Neural cell (in vitro differentiated cells): ENCODE results near the gene ZNF496. TPM values are rescaled to one million over a fixed set of nuclear protein-coding genes. Genes with fewer than 3 reads are reported as not detected.

ENCODE experiments used
- H2AFZ ChIP-seq: fragments of 200-600, 300-800 bp; sonication (generic), shearing (Covaris generic); 2 replicates; pipeline ENCODE4 v1.6.0; 2014; ENCODE audit warnings: low read depth, mild to moderate bottlenecking, antibody characterized with exemption, low read length, moderate library complexity
- H3F3A ChIP-seq: fragments of 200-600 bp; shearing (Covaris generic); 2 replicates; pipeline ENCODE4 v1.6.1; 2016; ENCODE audit warnings: mild to moderate bottlenecking, moderate library complexity, mixed read lengths, antibody characterized with exemption, low read length; ENCODE audit not compliant: insufficient read depth, poor library complexity, severe bottlenecking
- H3K27ac ChIP-seq: fragments of 200-600, 300-800 bp; sonication (generic), shearing (Covaris generic); 2 replicates; pipeline ENCODE4 v1.5.1; 2014; ENCODE audit warnings: mild to moderate bottlenecking, low read length, moderate library complexity
- H3K27me3 ChIP-seq: fragments of 300-800, 200-600 bp; sonication (generic), shearing (Covaris generic); 2 replicates; pipeline ENCODE4 v1.6.0; 2014; ENCODE audit warnings: mild to moderate bottlenecking, low read depth, low read length, moderate library complexity; ENCODE audit not compliant: insufficient read depth
- H3K36me3 ChIP-seq: fragments of 300-800, 200-600 bp; sonication (generic), shearing (Covaris generic); 2 replicates; pipeline ENCODE4 v1.5.1; 2014; ENCODE audit warnings: mild to moderate bottlenecking, antibody characterized with exemption, low read length, moderate library complexity; ENCODE audit not compliant: insufficient read depth
- H3K4me2 ChIP-seq: fragments of 300-800, 200-600 bp; sonication (generic), shearing (Covaris generic); 2 replicates; pipeline ENCODE4 v1.6.0; 2014; ENCODE audit warnings: mild to moderate bottlenecking, low read length
- H3K4me3 ChIP-seq: fragments of 300-800, 200-600 bp; sonication (generic), shearing (Covaris generic); 2 replicates; pipeline ENCODE4 v1.5.1; 2014; ENCODE audit warnings: mild to moderate bottlenecking, low read length, moderate library complexity
- H3K79me2 ChIP-seq: fragments of 200-600 bp; shearing (Covaris generic); replicated peaks from 2 replicates; pipeline ENCODE4 v1.6.0; 2014; ENCODE audit warnings: mild to moderate bottlenecking, low read length, moderate library complexity; ENCODE audit not compliant: insufficient read depth
- H3K9ac ChIP-seq: fragments of 300-800, 200-600 bp; sonication (generic), shearing (Covaris generic); 2 replicates; pipeline ENCODE4 v1.6.1; 2016; ENCODE audit warnings: mild to moderate bottlenecking, low read length, mixed read lengths
- H3K9me2 ChIP-seq: fragments of 200-600 bp; shearing (Covaris generic); 2 replicates; pipeline ENCODE4 v1.6.1; 2016; ENCODE audit warnings: mild to moderate bottlenecking, low read length, mixed read lengths; ENCODE audit not compliant: insufficient read depth
- H3K9me3 ChIP-seq: fragments of 200-600, 300-800 bp; sonication (generic), shearing (Covaris generic); 2 replicates; pipeline ENCODE4 v1.6.1; 2016; ENCODE audit warnings: mild to moderate bottlenecking, mixed run types, low read length, moderate library complexity, mixed read lengths
- H4K20me1 ChIP-seq: fragments of 200-600 bp; shearing (Covaris generic); 2 replicates; pipeline ENCODE4 v1.6.1; 2016; ENCODE audit warnings: mild to moderate bottlenecking, mixed run types; ENCODE audit not compliant: insufficient read depth
- EP300 ChIP-seq: fragments of 450-650 bp; conservative IDR thresholded peaks from 2 replicates; pipeline ENCODE4 v1.6.1; 2014; ENCODE audit warnings: antibody characterized with exemption, mild to moderate bottlenecking, moderate library complexity; ENCODE audit not compliant: poor library complexity, severe bottlenecking
- EZH2 ChIP-seq: fragments of 200-600, 300-800 bp; shearing (Covaris generic), sonication (generic); IDR thresholded peaks from 2 replicates; pipeline ENCODE4 v1.6.1; 2014; ENCODE audit warnings: antibody characterized with exemption, low read length, borderline replicate concordance, mild to moderate bottlenecking; ENCODE audit not compliant: insufficient read depth, poor library complexity, severe bottlenecking
- MXI1 ChIP-seq: fragments of 450-650 bp; conservative IDR thresholded peaks from 2 replicates; pipeline ENCODE4 v1.6.1; 2014; ENCODE audit warnings: antibody characterized with exemption, mild to moderate bottlenecking; ENCODE audit not compliant: poor library complexity, severe bottlenecking
- POLR2AphosphoS5 ChIP-seq: IDR thresholded peaks from 2 replicates; pipeline ENCODE4 v1.6.1; 2012
- RAD21 ChIP-seq: fragments of 450-650 bp; conservative IDR thresholded peaks from 2 replicates; pipeline ENCODE4 v1.6.1; 2014; ENCODE audit warnings: antibody characterized with exemption, mild to moderate bottlenecking, moderate library complexity
- SMC3 ChIP-seq: fragments of 450-650 bp; conservative IDR thresholded peaks from 2 replicates; pipeline ENCODE4 v1.6.1; 2014; ENCODE audit warnings: antibody characterized with exemption, mild to moderate bottlenecking, moderate library complexity; ENCODE audit not compliant: poor library complexity
- TAF1 ChIP-seq: IDR thresholded peaks from 2 replicates; pipeline ENCODE4 v1.6.1; 2012; ENCODE audit warnings: low read depth
- polyA plus RNA-seq: library from polyadenylated mRNA; depleted of rRNA; stranded (reverse); fragments of >200 nt; gene quantifications from 2 replicates; pipeline ENCODE4 v1.2.3, GENCODE V29; 2014
- TF ChIP-seq, protein P1 (sequence below): IDR thresholded peaks from 2 replicates; pipeline ENCODE4 v1.6.1; 2012; ENCODE audit warnings: borderline replicate concordance
- TF ChIP-seq, protein P2 (sequence below): fragments of 450-650 bp; IDR thresholded peaks from 2 replicates; pipeline ENCODE4 v1.5.1; 2014; ENCODE audit warnings: antibody characterized with exemption, mild to moderate bottlenecking, moderate library complexity; ENCODE audit not compliant: poor library complexity, severe bottlenecking

Gene ZNF496
- polyA plus RNA-seq, 1 donor from 2014 or later: 25.2 TPM

DNA sequence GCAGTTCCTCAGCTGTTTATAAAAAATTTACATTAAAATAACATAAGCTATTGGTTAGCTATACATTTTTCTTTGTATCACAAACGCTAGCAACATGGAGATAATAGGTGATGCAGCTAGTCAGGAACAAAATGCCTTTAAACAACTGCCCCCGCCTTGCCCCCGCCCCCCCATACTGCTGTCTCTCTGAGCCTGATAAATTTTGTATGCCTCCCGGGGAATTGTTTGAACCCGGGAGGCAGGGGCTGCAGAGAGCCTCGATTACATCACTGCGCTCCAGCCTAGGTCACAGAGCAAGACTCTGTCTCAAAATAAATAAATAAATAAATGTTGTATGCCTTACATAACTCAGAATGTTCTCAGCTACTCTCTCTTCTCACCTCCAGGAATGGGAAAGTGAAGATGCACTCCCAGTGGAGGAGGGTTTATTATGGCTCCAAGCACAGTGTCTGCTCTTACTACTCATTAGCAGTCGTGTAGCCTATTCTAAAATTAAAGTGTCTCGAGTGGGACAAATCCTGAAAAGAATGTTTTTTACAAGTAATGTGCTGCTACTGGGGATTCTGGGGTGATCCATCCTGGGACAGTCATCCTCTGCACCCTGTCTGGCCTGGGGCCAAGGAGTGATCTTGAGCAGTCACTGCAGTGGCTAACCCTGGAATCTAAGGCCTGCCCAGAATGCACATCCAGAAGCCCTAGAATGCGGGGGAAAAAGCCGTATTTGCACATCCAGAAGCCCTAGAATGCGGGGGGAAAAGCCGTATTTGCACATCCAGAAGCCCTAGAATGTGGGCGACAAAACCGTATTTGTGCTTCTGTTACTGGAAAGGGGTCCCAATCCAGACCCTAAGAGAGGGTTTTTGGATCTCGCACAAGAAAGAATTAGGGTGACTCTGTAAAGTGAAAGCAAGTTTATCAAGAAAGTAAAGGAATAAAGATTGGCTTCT lies 39.4 kb upstream of the ZNF496 start:
- Histone ChIP-seq H3K4me3 (no peak overlapping the region), H3K36me3 (no peaks in the 10 kb centered on the region), H3K9me2 (no peaks in the 10 kb centered on the region), H4K20me1 (no peaks in the 10 kb centered on the region), H3K27ac (no peak overlapping the region), H3F3A (no peaks in the 10 kb centered on the region), H3K9me3 (no peaks in the 10 kb centered on the region), H3K4me2 (no peak overlapping the region), H3K79me2 (no peaks in the 10 kb centered on the region), H3K27me3 (no peaks in the 10 kb centered on the region), H3K9ac (no peak overlapping the region), H2AFZ (no peak overlapping the region)
- TF ChIP-seq POLR2AphosphoS5: no peak
- TF ChIP-seq SMC3: no peak
- no peak for TF ChIP-seq RAD21
- no peak for TF ChIP-seq EZH2
- TF ChIP-seq, protein P1, sequence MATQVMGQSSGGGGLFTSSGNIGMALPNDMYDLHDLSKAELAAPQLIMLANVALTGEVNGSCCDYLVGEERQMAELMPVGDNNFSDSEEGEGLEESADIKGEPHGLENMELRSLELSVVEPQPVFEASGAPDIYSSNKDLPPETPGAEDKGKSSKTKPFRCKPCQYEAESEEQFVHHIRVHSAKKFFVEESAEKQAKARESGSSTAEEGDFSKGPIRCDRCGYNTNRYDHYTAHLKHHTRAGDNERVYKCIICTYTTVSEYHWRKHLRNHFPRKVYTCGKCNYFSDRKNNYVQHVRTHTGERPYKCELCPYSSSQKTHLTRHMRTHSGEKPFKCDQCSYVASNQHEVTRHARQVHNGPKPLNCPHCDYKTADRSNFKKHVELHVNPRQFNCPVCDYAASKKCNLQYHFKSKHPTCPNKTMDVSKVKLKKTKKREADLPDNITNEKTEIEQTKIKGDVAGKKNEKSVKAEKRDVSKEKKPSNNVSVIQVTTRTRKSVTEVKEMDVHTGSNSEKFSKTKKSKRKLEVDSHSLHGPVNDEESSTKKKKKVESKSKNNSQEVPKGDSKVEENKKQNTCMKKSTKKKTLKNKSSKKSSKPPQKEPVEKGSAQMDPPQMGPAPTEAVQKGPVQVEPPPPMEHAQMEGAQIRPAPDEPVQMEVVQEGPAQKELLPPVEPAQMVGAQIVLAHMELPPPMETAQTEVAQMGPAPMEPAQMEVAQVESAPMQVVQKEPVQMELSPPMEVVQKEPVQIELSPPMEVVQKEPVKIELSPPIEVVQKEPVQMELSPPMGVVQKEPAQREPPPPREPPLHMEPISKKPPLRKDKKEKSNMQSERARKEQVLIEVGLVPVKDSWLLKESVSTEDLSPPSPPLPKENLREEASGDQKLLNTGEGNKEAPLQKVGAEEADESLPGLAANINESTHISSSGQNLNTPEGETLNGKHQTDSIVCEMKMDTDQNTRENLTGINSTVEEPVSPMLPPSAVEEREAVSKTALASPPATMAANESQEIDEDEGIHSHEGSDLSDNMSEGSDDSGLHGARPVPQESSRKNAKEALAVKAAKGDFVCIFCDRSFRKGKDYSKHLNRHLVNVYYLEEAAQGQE: no peak
- no peak for TF ChIP-seq TAF1
- TF ChIP-seq EP300: no peak
- no peak for TF ChIP-seq MXI1
- TF ChIP-seq, protein P2, sequence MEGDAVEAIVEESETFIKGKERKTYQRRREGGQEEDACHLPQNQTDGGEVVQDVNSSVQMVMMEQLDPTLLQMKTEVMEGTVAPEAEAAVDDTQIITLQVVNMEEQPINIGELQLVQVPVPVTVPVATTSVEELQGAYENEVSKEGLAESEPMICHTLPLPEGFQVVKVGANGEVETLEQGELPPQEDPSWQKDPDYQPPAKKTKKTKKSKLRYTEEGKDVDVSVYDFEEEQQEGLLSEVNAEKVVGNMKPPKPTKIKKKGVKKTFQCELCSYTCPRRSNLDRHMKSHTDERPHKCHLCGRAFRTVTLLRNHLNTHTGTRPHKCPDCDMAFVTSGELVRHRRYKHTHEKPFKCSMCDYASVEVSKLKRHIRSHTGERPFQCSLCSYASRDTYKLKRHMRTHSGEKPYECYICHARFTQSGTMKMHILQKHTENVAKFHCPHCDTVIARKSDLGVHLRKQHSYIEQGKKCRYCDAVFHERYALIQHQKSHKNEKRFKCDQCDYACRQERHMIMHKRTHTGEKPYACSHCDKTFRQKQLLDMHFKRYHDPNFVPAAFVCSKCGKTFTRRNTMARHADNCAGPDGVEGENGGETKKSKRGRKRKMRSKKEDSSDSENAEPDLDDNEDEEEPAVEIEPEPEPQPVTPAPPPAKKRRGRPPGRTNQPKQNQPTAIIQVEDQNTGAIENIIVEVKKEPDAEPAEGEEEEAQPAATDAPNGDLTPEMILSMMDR: no peak

DNA sequence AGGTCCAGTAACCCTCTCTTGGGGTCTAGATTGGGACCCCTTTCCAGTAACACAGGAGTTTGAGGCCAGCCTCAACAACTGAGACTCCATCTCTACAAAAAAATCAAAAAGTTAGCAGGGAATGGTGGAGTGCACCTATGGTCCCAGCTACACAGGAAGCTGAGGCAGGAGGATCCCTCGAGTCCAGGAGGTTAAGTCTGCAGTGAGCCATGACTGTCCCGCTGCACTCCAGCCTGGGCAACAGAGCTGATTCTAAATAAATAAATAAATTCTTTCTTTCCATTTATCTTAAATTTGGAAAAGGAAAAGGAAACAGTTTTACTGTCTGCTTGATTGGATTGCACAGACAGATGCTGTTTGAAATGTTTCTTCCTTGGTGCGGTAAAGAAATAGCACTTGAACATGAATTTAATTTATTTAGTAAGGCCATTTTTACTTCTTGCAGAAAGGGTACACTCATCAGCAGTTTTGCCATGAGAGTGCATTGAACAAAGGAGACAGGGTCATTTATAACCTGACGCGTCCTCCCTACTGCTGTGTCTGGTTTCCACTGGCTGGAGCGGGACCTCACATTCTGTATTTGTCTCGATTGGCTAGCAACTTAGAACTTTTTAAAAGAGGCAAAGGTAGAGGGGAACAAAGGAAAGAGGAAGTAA lies 37.0 kb upstream of the ZNF496 start:
- Histone ChIP-seq H3K4me3 (no peak overlapping the region), H3K9me3 (no peaks in the 10 kb centered on the region), H3K79me2 (no peaks in the 10 kb centered on the region), H3K4me2 (no peak overlapping the region), H3K9me2 (no peaks in the 10 kb centered on the region), H4K20me1 (no peaks in the 10 kb centered on the region), H3K27me3 (no peaks in the 10 kb centered on the region), H3K9ac (no peak overlapping the region), H3K27ac (no peak overlapping the region), H2AFZ (no peak overlapping the region), H3F3A (no peaks in the 10 kb centered on the region), H3K36me3 (no peaks in the 10 kb centered on the region)
- TF ChIP-seq SMC3 (no peak), MXI1 (no peak), TAF1 (no peak), POLR2AphosphoS5 (no peak), RAD21 (no peak), EP300 (no peak), EZH2 (no peak)
- TF ChIP-seq, protein P1: no peak
- TF ChIP-seq, protein P2: no peak
